Measurements from ENCODE around the gene RRAD. TPM values are rescaled to one million over a fixed set of nuclear protein-coding genes. Genes with fewer than 3 reads are reported as not detected.
A peak's percentile ranks its signal among the peaks of the same experiment; 100 is the strongest.
"Not testable (repeated sequence)": the region's sequence is repeated elsewhere in the genome, so short reads cannot be mapped to it uniquely, and the experiment has no call there.

Gene RRAD
- total RNA-seq, 8 experiments from 2014 or later = 0.60 to 33.2 (median 2.1) TPM

DNA sequence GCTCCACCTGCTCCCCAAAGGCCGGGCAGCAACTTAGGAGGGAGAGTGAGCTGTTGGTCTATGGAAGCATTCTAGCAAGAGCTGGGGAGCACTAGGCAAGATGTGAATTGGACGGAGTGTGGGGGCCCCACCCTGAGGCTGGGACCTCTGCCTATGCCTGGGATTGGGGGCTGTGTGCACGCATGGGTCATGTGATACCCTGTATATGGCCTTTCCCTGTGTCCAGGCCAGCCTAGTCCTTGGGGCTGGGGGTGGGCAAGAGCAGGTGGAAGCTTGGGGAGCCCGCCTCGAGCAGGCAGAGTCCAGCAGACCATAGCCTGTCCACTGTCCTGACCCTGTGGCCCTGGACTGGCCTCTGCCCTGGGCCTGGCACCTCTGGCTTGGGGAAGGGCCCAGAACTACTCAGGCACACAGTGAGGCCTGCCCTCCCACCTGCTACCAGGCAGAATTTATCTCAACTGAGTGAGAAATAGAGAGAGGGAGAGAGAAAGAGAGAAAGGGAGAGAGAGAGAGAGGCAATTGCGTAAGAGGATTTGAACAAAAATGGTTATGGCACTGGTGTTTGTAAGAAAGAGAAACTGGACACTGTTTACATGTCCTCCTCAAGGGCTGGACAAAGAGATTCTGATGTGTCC lies 25.9 kb downstream of the RRAD start:
- Histone ChIP-seq H3K27ac (peak overlapping the region; percentile 72 to 86), H3K4me3 (no peak overlapping the region), H3K4me1 (replicated peaks in 1 of 2) (peaks cover 22 to 27% of the 10 kb centered on the region in 2 donors)
- peak in 7 of 8 experiments; percentile 8 to 34 (median 20) for ATAC-seq (replicated peaks in 6 of 8)
- 40 to 100% (median 91%) methylated on average over 1 to 3 of the region's 6 CpGs; no CpG with 5 or more reads in 4 of the 10 experiments for WGBS, 10 experiments
- in situ Hi-C loops (cut with MboI; ENCODE audit: low pct_unique_long_range_greater_than_20kb in 2 of 9, low sequenced_read_pairs in 9 of 9, unreplicated experiment in 9 of 9) = no loop called here

- in situ Hi-C loops (cut with MboI; ENCODE audit: low pct_unique_long_range_greater_than_20kb in 2 of 9, low sequenced_read_pairs in 9 of 9, unreplicated experiment in 9 of 9) = no loop called here
- ATAC-seq (replicated peaks in 6 of 8) = no peak
- Histone ChIP-seq H3K27ac (peak overlapping the region in 1 of 2 donors; percentile 86), H3K4me1 (replicated peaks in 1 of 2) (peaks cover 22 to 27% of the 10 kb centered on the region in 2 donors), H3K4me3 (no peak overlapping the region)
- WGBS, 10 experiments = 20 to 100% (median 85%) methylated on average over 1 to 2 of the region's 2 CpGs; no CpG with 5 or more reads in 2 of the 10 experiments
Observed at GRCh38 chr16:66898933-66899309, 26.4 kb downstream of the RRAD start.

- WGBS, 10 experiments = 83 to 100% (median 88%) methylated on average over 1 to 2 of the region's 3 CpGs; no CpG with 5 or more reads in 5 of the 10 experiments
- Histone ChIP-seq H3K4me1 (replicated peaks in 1 of 2) (peaks cover 22 to 27% of the 10 kb centered on the region in 2 donors), H3K27ac (no peak overlapping the region), H3K4me3 (no peak overlapping the region)
- ATAC-seq (replicated peaks in 6 of 8) = no peak
- in situ Hi-C loops (cut with MboI; ENCODE audit: low pct_unique_long_range_greater_than_20kb in 2 of 9, low sequenced_read_pairs in 9 of 9, unreplicated experiment in 9 of 9) = no loop called here
Observed at GRCh38 chr16:66898207-66898606, 27.1 kb downstream of the RRAD start.

DNA sequence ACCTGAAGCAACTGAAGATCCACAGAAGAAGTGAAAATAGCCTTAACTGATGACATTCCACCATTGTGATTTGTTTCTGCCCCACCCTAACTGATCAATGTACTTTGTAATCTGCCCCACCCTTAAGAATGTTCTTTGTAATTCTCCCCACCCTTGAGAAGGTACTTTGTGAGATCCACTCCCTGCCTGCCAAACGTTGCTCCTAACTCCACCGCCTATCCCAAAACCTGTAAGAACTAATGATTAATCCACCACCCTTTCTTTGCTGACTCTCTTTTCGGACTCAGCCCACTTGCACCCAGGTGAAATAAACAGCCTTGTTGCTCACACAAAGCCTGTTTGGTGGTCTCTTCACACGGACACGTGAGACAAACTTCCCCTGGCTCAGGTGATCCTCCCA lies 28.7 kb downstream of the RRAD start:
- in situ Hi-C loops (cut with MboI; ENCODE audit: low pct_unique_long_range_greater_than_20kb in 2 of 9, low sequenced_read_pairs in 9 of 9, unreplicated experiment in 9 of 9) = not testable (repeated sequence)
- WGBS, 10 experiments = 45 to 100% (median 72%) methylated on average over 1 to 4 of the region's 5 CpGs; no CpG with 5 or more reads in 2 of the 10 experiments

GRCh38 chr16:66895999-66896398 lies 29.3 kb downstream of the RRAD start:
- in situ Hi-C loops (cut with MboI; ENCODE audit: low pct_unique_long_range_greater_than_20kb in 2 of 9, low sequenced_read_pairs in 9 of 9, unreplicated experiment in 9 of 9) = no loop called here
- Histone ChIP-seq H3K4me3 (no peak overlapping the region), H3K27ac (no peak overlapping the region), H3K4me1 (replicated peaks in 1 of 2) (peaks cover 18 to 22% of the 10 kb centered on the region in 2 donors)
- 50 to 100% (median 80%) methylated on average over 1 to 2 of the region's 3 CpGs; no CpG with 5 or more reads in 5 of the 10 experiments for WGBS, 10 experiments
- ATAC-seq (replicated peaks in 6 of 8) = no peak

More for the DNA sequence above, 28.7 kb downstream of the RRAD start:
- not testable (repeated sequence) for H3K4me3 ChIP-seq; H3K27ac ChIP-seq; ATAC-seq (replicated peaks in 6 of 8)
- peaks cover 22 to 27% of the 10 kb centered on the region in 2 donors for H3K4me1 ChIP-seq (replicated peaks in 1 of 2)

DNA sequence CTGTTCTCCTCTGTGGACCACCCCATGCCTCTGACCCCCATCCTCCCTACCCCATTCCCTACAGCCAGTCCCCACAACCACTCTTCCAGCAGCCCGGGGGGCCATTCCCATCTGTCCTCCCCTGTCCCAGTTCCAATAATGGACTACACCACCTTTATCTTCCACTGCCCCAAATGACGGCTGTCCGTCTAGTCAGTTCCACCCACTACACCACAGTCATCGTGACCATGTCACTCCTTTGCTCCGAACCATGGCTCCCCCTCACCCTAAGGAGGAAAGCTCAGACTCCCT lies 29.7 kb downstream of the RRAD start:
- Histone ChIP-seq H3K4me1 (replicated peaks in 1 of 2) (peaks cover 15 to 18% of the 10 kb centered on the region in 2 donors), H3K4me3 (no peak overlapping the region), H3K27ac (no peak overlapping the region)
- WGBS, 10 experiments = 80 to 100% (median 100%) methylated on average over 1 to 2 of the region's 5 CpGs; no CpG with 5 or more reads in 7 of the 10 experiments
- in situ Hi-C loops (cut with MboI; ENCODE audit: low pct_unique_long_range_greater_than_20kb in 2 of 9, low sequenced_read_pairs in 9 of 9, unreplicated experiment in 9 of 9) = no loop called here
- no peak for ATAC-seq (replicated peaks in 6 of 8)

- in situ Hi-C loops (cut with MboI; ENCODE audit: low pct_unique_long_range_greater_than_20kb in 2 of 9, low sequenced_read_pairs in 9 of 9, unreplicated experiment in 9 of 9) = no loop called here
- peak; percentile 70 to 97 (median 78) for ATAC-seq (replicated peaks in 6 of 8)
- 0 to 86% (median 65%) methylated on average over 1 to 5 of the region's 11 CpGs; no CpG with 5 or more reads in 3 of the 10 experiments for WGBS, 10 experiments
- peaks cover 9 to 13% of the 10 kb centered on the region in 2 donors for H3K4me1 ChIP-seq (replicated peaks in 1 of 2)
- H3K4me3 ChIP-seq = no peak overlapping the region
- no peak overlapping the region for H3K27ac ChIP-seq
Observed at GRCh38 chr16:66894948-66895688, 30.2 kb downstream of the RRAD start.

- Histone ChIP-seq H3K4me3 (no peak overlapping the region), H3K4me1 (replicated peaks in 1 of 2) (peaks cover 0 to 2% of the 10 kb centered on the region in 2 donors), H3K27ac (no peak overlapping the region)
- 40 to 60% (median 50%) methylated on average over 1 of the region's 2 CpGs; no CpG with 5 or more reads in 6 of the 10 experiments for WGBS, 10 experiments
- in situ Hi-C loops (cut with MboI; ENCODE audit: low pct_unique_long_range_greater_than_20kb in 2 of 9, low sequenced_read_pairs in 9 of 9, unreplicated experiment in 9 of 9) = no loop called here
- ATAC-seq (replicated peaks in 6 of 8) = no peak
Observed at GRCh38 chr16:66894055-66894454, 31.3 kb downstream of the RRAD start.

GRCh38 chr16:66891797-66892196 lies 33.5 kb downstream of the RRAD start:
- 75 to 100% (median 92%) methylated on average over 1 to 3 of the region's 6 CpGs; no CpG with 5 or more reads in 3 of the 10 experiments for WGBS, 10 experiments
- no peak for ATAC-seq (replicated peaks in 6 of 8)
- Histone ChIP-seq H3K4me3 (no peak overlapping the region), H3K27ac (no peak overlapping the region), H3K4me1 (replicated peaks in 1 of 2) (peaks cover 0 to 2% of the 10 kb centered on the region in 2 donors)
- in situ Hi-C loops (cut with MboI; ENCODE audit: low pct_unique_long_range_greater_than_20kb in 2 of 9, low sequenced_read_pairs in 9 of 9, unreplicated experiment in 9 of 9) = no loop called here

DNA sequence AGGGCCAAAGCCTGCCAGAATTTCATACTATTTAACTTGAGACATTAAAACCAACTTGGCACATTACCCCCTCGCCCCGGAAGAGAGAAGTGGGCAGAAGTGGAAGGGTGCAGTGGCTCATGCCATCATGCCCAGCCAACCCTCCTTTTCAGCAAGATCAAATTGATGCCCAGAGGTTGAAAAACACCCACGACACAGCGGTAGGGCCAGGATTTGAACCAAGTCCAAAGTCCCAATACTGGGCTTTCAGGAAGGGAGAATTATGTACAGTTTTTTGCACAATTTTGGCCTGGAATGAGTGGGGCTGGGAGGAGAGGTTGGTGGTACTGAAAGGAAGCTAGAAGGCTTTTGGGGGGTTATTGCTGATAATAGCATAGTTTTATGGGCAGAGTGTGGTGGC lies 34.0 kb downstream of the RRAD start:
- H3K4me1 ChIP-seq (replicated peaks in 1 of 2) = peaks cover 0 to 2% of the 10 kb centered on the region in 2 donors
- no peak overlapping the region for H3K4me3 ChIP-seq
- in situ Hi-C loops (cut with MboI; ENCODE audit: low pct_unique_long_range_greater_than_20kb in 2 of 9, low sequenced_read_pairs in 9 of 9, unreplicated experiment in 9 of 9) = no loop called here
- H3K27ac ChIP-seq = no peak overlapping the region
- WGBS, 10 experiments = 88 to 100% (median 89%) methylated on average over 2 to 4 of the region's 4 CpGs; no CpG with 5 or more reads in 5 of the 10 experiments
- ATAC-seq (replicated peaks in 6 of 8) = no peak

- 40 to 100% (median 82%) methylated on average over 1 to 2 of the region's 2 CpGs; no CpG with 5 or more reads in 2 of the 10 experiments for WGBS, 10 experiments
- Histone ChIP-seq H3K27ac (no peak overlapping the region), H3K4me3 (no peak overlapping the region), H3K4me1 (replicated peaks in 1 of 2) (peaks cover 0 to 2% of the 10 kb centered on the region in 2 donors)
- in situ Hi-C loops (cut with MboI; ENCODE audit: low pct_unique_long_range_greater_than_20kb in 2 of 9, low sequenced_read_pairs in 9 of 9, unreplicated experiment in 9 of 9) = no loop called here
- ATAC-seq (replicated peaks in 6 of 8) = peak in 1 of 8 experiments; percentile 23
Observed at GRCh38 chr16:66890799-66891198, 34.5 kb downstream of the RRAD start.

DNA sequence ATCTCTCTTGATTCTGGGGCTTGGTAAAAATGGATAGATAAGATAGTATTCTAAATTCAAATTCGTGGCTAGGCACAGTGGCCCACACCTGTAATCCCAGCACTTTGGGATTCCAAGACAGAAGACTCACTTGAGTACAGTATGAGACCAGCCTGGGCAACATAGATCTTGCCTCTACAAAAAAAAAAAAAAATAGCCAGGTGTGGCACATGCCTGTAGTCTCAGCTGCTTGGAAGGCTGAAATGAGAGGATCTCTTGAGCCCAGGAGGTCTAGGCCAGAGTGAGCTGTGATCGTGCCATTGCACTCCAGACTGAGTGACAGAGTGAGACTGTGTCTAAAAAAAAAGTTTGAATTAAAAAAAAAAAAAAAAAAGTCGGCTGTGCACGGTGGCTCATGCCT lies 35.7 kb downstream of the RRAD start:
- Histone ChIP-seq H3K4me3 (no peak overlapping the region), H3K27ac (no peak overlapping the region), H3K4me1 (replicated peaks in 1 of 2) (no peaks in the 10 kb centered on the region)
- ATAC-seq (replicated peaks in 6 of 8) = no peak
- 40 to 100% (median 73%) methylated on average over 1 to 4 of the region's 4 CpGs; no CpG with 5 or more reads in 3 of the 10 experiments for WGBS, 10 experiments
- in situ Hi-C loops (cut with MboI; ENCODE audit: low pct_unique_long_range_greater_than_20kb in 2 of 9, low sequenced_read_pairs in 9 of 9, unreplicated experiment in 9 of 9) = no loop called here
